HCT116 (cell line): ENCODE results near the gene SUN3. TPM values are rescaled to one million over a fixed set of nuclear protein-coding genes. Genes with fewer than 3 reads are reported as not detected.

Experiments
- ATAC-seq: fragments of 200-7000 bp; cut with Tn5 transposase; 2 replicates; pipeline ENCODE4 v1.9.1; 2020; ENCODE audit warnings: mild to moderate bottlenecking, moderate library complexity
- BruUV-seq: library from RNA; stranded (reverse); fragments of 400-500 nt; replicated peaks from 2 replicates; lab custom pipeline; 2021; lab: Mats Ljungman, UMichigan
- CTCF ChIA-PET: fragments of 300-600 bp; sonication (Branson Sonifier 250); formaldehyde crosslinking; loops from one replicate; lab custom pipeline; 2021; ENCODE audit warnings: antibody characterized with exemption; lab: Charles Lee
- POLR2A ChIA-PET: fragments of 300-600, 350-600 bp; sonication (Branson Sonifier 250); formaldehyde crosslinking; loops from one replicate; lab custom pipeline; 2021; ENCODE audit warnings: antibody characterized with exemption; lab: Charles Lee
- RAD21 ChIA-PET, 2 experiments: fragments of 300-600 bp; sonication (Branson Sonifier 250); formaldehyde crosslinking; loops; one replicate each; lab custom pipeline; 2023; ENCODE audit warnings: low total read pairs in 2 of 2; ENCODE audit not compliant: uncharacterized antibody in 2 of 2, unreplicated experiment in 2 of 2, low non-redundant PET in 1 of 2; lab: Charles Lee
- DNase-seq: peaks from one replicate; pipeline ENCODE4 v3.0.0-alpha.2; 2010; ENCODE audit warnings: low read depth, low spot score
- H2AFZ ChIP-seq: fragments of 200-600 bp; shearing (Covaris generic), sonication (generic); 2 replicates; pipeline ENCODE4 v1.6.1; 2017; ENCODE audit warnings: low read depth, mixed run types, mixed read lengths, antibody characterized with exemption, low read length; ENCODE audit not compliant: poor library complexity, severe bottlenecking
- H3K27ac ChIP-seq: 2 replicates; pipeline ENCODE4 v1.5.1; 2012; ENCODE audit warnings: low read depth, low read length
- H3K27me3 ChIP-seq: fragments of 200-600 bp; sonication (generic); 2 replicates; pipeline ENCODE4 v1.6.1; 2016; ENCODE audit warnings: mixed run types, low read length, mixed read lengths; ENCODE audit not compliant: insufficient read depth
- H3K36me3 ChIP-seq, 2 experiments: fragments of 200-500 bp in 1 of 2; fragments of 200-600 bp in 1 of 2; sonication (Bioruptor generic) in 1 of 2; sonication (generic) in 1 of 2; 2 replicates each; pipeline versions ENCODE4 v1.5.1 to v1.6.1; 2014 to 2016; ENCODE audit warnings: low read length in 2 of 2, inconsistent platforms in 1 of 2, mixed read lengths in 1 of 2, mixed run types in 1 of 2; ENCODE audit not compliant: insufficient read depth in 2 of 2, control insufficient read depth in 1 of 2
- H3K4me1 ChIP-seq, 2 experiments: fragments of 200-600 bp in 1 of 2; sonication (generic) in 1 of 2; 2 replicates each; pipeline versions ENCODE4 v1.5.1 to v1.6.1; 2012 to 2017; ENCODE audit warnings: low read length in 2 of 2, inconsistent platforms in 1 of 2, mild to moderate bottlenecking in 1 of 2, mixed read lengths in 1 of 2, mixed run types in 1 of 2, moderate library complexity in 1 of 2; ENCODE audit not compliant: insufficient read depth in 2 of 2, control insufficient read depth in 1 of 2
- H3K4me2 ChIP-seq: fragments of 200-600 bp; sonication (generic); 2 replicates; pipeline ENCODE4 v1.6.1; 2017; ENCODE audit warnings: mixed run types, low read length, mixed read lengths
- H3K4me3 ChIP-seq, 2 experiments: fragments of 200-600 bp in 1 of 2; sonication (generic) in 1 of 2; replicated peaks in 1 of 2; 2 replicates each; pipeline ENCODE4 v1.5.1; 2011 to 2016; ENCODE audit warnings: low read length in 2 of 2, control low read depth in 1 of 2, low read depth in 1 of 2, mild to moderate bottlenecking in 1 of 2, mixed read lengths in 1 of 2, mixed run types in 1 of 2
- H3K79me2 ChIP-seq: fragments of 200-600 bp; sonication (generic); 2 replicates; pipeline ENCODE4 v1.6.1; 2017; ENCODE audit warnings: mild to moderate bottlenecking, mixed run types, low read length, moderate library complexity, mixed read lengths; ENCODE audit not compliant: insufficient read depth
- H3K9ac ChIP-seq: fragments of 200-600 bp; sonication (generic); 2 replicates; pipeline ENCODE4 v1.6.1; 2016; ENCODE audit warnings: low read length, mixed read lengths
- H3K9me2 ChIP-seq: fragments of 200-600 bp; sonication (generic), shearing (Covaris generic); 2 replicates; pipeline ENCODE4 v1.6.1; 2017; ENCODE audit warnings: mixed run types, mild to moderate bottlenecking, moderate library complexity; ENCODE audit not compliant: insufficient read depth
- H3K9me3 ChIP-seq, 2 experiments: fragments of 200-500 bp in 1 of 2; fragments of 200-600 bp in 1 of 2; sonication (Bioruptor generic) in 1 of 2; sonication (generic) in 1 of 2; 2 replicates each; pipeline ENCODE4 v1.6.1; 2014 to 2017; ENCODE audit warnings: low read length in 2 of 2, mixed read lengths in 2 of 2, inconsistent platforms in 1 of 2, low read depth in 1 of 2, mild to moderate bottlenecking in 1 of 2, mixed run types in 1 of 2, moderate library complexity in 1 of 2; ENCODE audit not compliant: control insufficient read depth in 1 of 2, insufficient read depth in 1 of 2
- H4K20me1 ChIP-seq: fragments of 200-600 bp; sonication (generic), shearing (Covaris generic); 2 replicates; pipeline ENCODE4 v1.6.1; 2017; ENCODE audit warnings: mixed run types, mild to moderate bottlenecking, moderate library complexity; ENCODE audit not compliant: insufficient read depth
- CBX3 ChIP-seq: IDR thresholded peaks from 2 replicates; pipeline ENCODE4 v1.6.1; 2012; ENCODE audit warnings: low read depth
- CEBPB ChIP-seq: IDR thresholded peaks from 2 replicates; pipeline ENCODE4 v1.6.1; 2012; ENCODE audit warnings: low read depth
- EGR1 ChIP-seq: IDR thresholded peaks from 2 replicates; pipeline ENCODE4 v1.6.1; 2012; ENCODE audit warnings: low read depth
- ELF1 ChIP-seq: IDR thresholded peaks from 2 replicates; pipeline ENCODE4 v1.6.1; 2012; ENCODE audit warnings: low read depth, borderline replicate concordance
- EZH2 ChIP-seq: fragments of 200-600 bp; sonication (generic); IDR thresholded peaks from 2 replicates; pipeline ENCODE4 v1.6.1; 2017; ENCODE audit warnings: antibody characterized with exemption, mixed run types
- FOSL1 ChIP-seq: IDR thresholded peaks from 2 replicates; pipeline ENCODE4 v1.6.1; 2012; ENCODE audit warnings: low read depth
- JUND ChIP-seq: IDR thresholded peaks from 2 replicates; pipeline ENCODE4 v1.6.1; 2012
- POLR2AphosphoS5 ChIP-seq: IDR thresholded peaks from 2 replicates; pipeline ENCODE4 v1.6.1; 2011; ENCODE audit warnings: mild to moderate bottlenecking, low read depth, low read length, moderate library complexity
- RAD21 ChIP-seq: IDR thresholded peaks from 2 replicates; pipeline ENCODE4 v1.6.1; 2012; ENCODE audit warnings: low read depth, mild to moderate bottlenecking
- SIN3A ChIP-seq: IDR thresholded peaks from 2 replicates; pipeline ENCODE4 v1.6.1; 2012; ENCODE audit warnings: low read depth
- SRF ChIP-seq: IDR thresholded peaks from 2 replicates; pipeline ENCODE4 v1.6.1; 2012; ENCODE audit warnings: low read depth
- ZFX ChIP-seq: fragments of 450-650 bp; IDR thresholded peaks from 2 replicates; pipeline ENCODE4 v1.6.1; 2017
- intact Hi-C: fragments of 100-400 bp; cut with micrococcal nuclease; formaldehyde crosslinking; loops from 2 replicates; pipeline ENCODE4 v1.10.0; 2022
- total RNA-seq: library from RNA; stranded (reverse); gene quantifications from one replicate; pipeline ENCODE4 v1.2.1, GENCODE V29; 2021; ENCODE audit not compliant: unreplicated experiment
- TF ChIP-seq, protein P1 (sequence below): IDR thresholded peaks from 2 replicates; pipeline ENCODE4 v1.6.1; 2012
- TF ChIP-seq, protein P2 (sequence below): IDR thresholded peaks from 2 replicates; pipeline ENCODE4 v1.6.1; 2012
- TF ChIP-seq, protein P3 (sequence below): IDR thresholded peaks from 2 replicates; pipeline ENCODE4 v1.6.1; 2012; ENCODE audit warnings: low read depth

SUN3 gene
- total RNA-seq, 1 experiment from 2014 or later: 4.5 TPM

DNA sequence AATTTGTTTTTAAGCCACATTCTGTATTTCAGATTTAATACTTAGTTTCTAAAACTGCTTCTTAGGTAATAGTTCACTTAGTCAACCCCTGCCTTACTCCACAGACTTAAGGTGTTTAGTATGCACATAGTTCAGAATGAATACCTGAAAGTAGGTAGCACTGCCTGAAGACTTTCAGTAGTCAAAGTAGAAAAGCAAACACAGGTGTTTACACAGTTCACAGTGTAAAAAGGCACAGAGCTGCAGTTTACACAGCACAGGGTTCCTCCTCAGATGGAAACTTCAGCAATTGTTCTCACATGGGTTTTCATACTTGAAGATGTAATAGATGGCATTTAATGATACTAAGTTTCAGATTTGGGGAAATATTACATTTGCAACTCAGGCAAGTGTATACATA lies 77.5 kb downstream of the SUN3 start:
- intact Hi-C loops: no loop called here
- ATAC-seq: no peak
- POLR2A ChIA-PET: no interaction called here
- no peak overlapping the region for H3K27ac ChIP-seq
- RAD21 ChIA-PET: no interaction called here
- no peaks in the 10 kb centered on the region for H3K4me1 ChIP-seq
- H3K4me2 ChIP-seq: no peak overlapping the region
- H3K9ac ChIP-seq: no peak overlapping the region
- CTCF ChIA-PET: interaction anchor here (1.1 kb wide), 1 partner anchor 159 kb away, joined by 3 read pairs; no protein-coding TSS in a partner anchor
- DNase-seq: no peak
- TF ChIP-seq, protein P1, sequence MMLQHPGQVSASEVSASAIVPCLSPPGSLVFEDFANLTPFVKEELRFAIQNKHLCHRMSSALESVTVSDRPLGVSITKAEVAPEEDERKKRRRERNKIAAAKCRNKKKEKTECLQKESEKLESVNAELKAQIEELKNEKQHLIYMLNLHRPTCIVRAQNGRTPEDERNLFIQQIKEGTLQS: no peak
- TF ChIP-seq RAD21 (no peak), CBX3 (no peak), JUND (no peak), ELF1 (no peak), CEBPB (no peak), SRF (no peak), SIN3A (no peak), POLR2AphosphoS5 (no peak), ZFX (no peak), EGR1 (no peak), EZH2 (no peak), FOSL1 (no peak)
- TF ChIP-seq, protein P2, sequence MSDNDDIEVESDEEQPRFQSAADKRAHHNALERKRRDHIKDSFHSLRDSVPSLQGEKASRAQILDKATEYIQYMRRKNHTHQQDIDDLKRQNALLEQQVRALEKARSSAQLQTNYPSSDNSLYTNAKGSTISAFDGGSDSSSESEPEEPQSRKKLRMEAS: no peak
- TF ChIP-seq, protein P3, sequence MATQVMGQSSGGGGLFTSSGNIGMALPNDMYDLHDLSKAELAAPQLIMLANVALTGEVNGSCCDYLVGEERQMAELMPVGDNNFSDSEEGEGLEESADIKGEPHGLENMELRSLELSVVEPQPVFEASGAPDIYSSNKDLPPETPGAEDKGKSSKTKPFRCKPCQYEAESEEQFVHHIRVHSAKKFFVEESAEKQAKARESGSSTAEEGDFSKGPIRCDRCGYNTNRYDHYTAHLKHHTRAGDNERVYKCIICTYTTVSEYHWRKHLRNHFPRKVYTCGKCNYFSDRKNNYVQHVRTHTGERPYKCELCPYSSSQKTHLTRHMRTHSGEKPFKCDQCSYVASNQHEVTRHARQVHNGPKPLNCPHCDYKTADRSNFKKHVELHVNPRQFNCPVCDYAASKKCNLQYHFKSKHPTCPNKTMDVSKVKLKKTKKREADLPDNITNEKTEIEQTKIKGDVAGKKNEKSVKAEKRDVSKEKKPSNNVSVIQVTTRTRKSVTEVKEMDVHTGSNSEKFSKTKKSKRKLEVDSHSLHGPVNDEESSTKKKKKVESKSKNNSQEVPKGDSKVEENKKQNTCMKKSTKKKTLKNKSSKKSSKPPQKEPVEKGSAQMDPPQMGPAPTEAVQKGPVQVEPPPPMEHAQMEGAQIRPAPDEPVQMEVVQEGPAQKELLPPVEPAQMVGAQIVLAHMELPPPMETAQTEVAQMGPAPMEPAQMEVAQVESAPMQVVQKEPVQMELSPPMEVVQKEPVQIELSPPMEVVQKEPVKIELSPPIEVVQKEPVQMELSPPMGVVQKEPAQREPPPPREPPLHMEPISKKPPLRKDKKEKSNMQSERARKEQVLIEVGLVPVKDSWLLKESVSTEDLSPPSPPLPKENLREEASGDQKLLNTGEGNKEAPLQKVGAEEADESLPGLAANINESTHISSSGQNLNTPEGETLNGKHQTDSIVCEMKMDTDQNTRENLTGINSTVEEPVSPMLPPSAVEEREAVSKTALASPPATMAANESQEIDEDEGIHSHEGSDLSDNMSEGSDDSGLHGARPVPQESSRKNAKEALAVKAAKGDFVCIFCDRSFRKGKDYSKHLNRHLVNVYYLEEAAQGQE: no peak
- H3K36me3 ChIP-seq: peaks cover 2 to 7% of the 10 kb centered on the region in 2 experiments; a peak in 1 of 4 replicates
- no peaks in the 10 kb centered on the region for H3K9me2 ChIP-seq
- H2AFZ ChIP-seq: no peak overlapping the region
- peaks cover 3% of the 10 kb centered on the region; the same call in 1 of the 2 replicates for H3K79me2 ChIP-seq
- BruUV-seq: no TSS peak
- no peaks in the 10 kb centered on the region for H3K9me3 ChIP-seq
- H4K20me1 ChIP-seq: no peaks in the 10 kb centered on the region
- H3K4me3 ChIP-seq: no peak overlapping the region
- no peaks in the 10 kb centered on the region for H3K27me3 ChIP-seq
